MM.1S (cell line): Measurements from ENCODE around the gene CCDC159.

Experiments used
- CTCF ChIP-seq: fragments of 300-600 bp; sonication (generic); IDR thresholded peaks from 2 replicates; pipeline ENCODE4 v1.5.1; 2016; ENCODE audit warnings: antibody characterized with exemption, low read length, mixed read lengths
- EZH2 ChIP-seq: fragments of 300-600 bp; sonication (generic); optimal IDR thresholded peaks from 2 replicates; pipeline ENCODE3; 2017; ENCODE audit warnings: low read depth, mild to moderate bottlenecking, antibody characterized with exemption, low read length, mixed read lengths
- EZH2phosphoT487 ChIP-seq: fragments of 300-600 bp; sonication (generic); IDR thresholded peaks from 2 replicates; pipeline ENCODE4 v1.6.1; 2018; ENCODE audit warnings: antibody characterized with exemption, low read length

GRCh38 chr19:11382898-11383705 lies 36.8 kb downstream of the CCDC159 start:
- TF ChIP-seq CTCF, result peak; percentile 45
- TF ChIP-seq EZH2, result no peak
- no peak for TF ChIP-seq EZH2phosphoT487
